H4 (cell line): ENCODE measurements around the gene CUEDC2. TPM values are rescaled to one million over a fixed set of nuclear protein-coding genes. Genes with fewer than 3 reads are reported as not detected.

ENCODE experiments used
- DNase-seq: peaks from one replicate; pipeline ENCODE4 v3.0.0-alpha.2; 2015; ENCODE audit warnings: low spot score
- total RNA-seq: library from RNA; depleted of rRNA; stranded (reverse); fragments of >200 nt; shearing (Covaris generic); gene quantifications from 2 replicates; pipeline ENCODE4 v1.2.3, GENCODE V29; 2014

Gene CUEDC2
- total RNA-seq, 1 experiment from 2014 or later = 47.4 TPM

GRCh38 chr10:102397222-102398171 is 34.9 kb downstream of the CUEDC2 start:
- DNase-seq = no peak

GRCh38 chr10:102396730-102397151 is 35.6 kb downstream of the CUEDC2 start:
- DNase-seq = no peak

- DNase-seq = no peak
Measured at GRCh38 chr10:102396317-102396650, 36.1 kb downstream of the CUEDC2 start.

- peak; percentile 59 for DNase-seq
Measured at GRCh38 chr10:102395400-102396316, 36.7 kb downstream of the CUEDC2 start, which contains the start of gene NFKB2. Gene NFKB2, plus strand, starts transcription at chr10:102395705. Its CDS starts 255 bp downstream, at chr10:102395960.

- peak; percentile 26 for DNase-seq
Measured at GRCh38 chr10:102394801-102395399, 37.5 kb downstream of the CUEDC2 start.

GRCh38 chr10:102394079-102394800 is 38.1 kb downstream of the CUEDC2 start:
- peak; percentile 82 for DNase-seq

- no peak for DNase-seq
Measured at GRCh38 chr10:102393411-102394078, 38.8 kb downstream of the CUEDC2 start.

- no peak for DNase-seq
Measured at GRCh38 chr10:102392306-102392705, 40.1 kb downstream of the CUEDC2 start.

- no peak for DNase-seq
Measured at GRCh38 chr10:102389894-102390293, 42.5 kb downstream of the CUEDC2 start.

- no peak for DNase-seq
Measured at GRCh38 chr10:102384606-102385429, 47.6 kb downstream of the CUEDC2 start.

- no peak for DNase-seq
Measured at GRCh38 chr10:102384053-102384452, 48.3 kb downstream of the CUEDC2 start.

GRCh38 chr10:102382871-102383270 is 49.5 kb downstream of the CUEDC2 start:
- DNase-seq = no peak

GRCh38 chr10:102381983-102382382 is 50.4 kb downstream of the CUEDC2 start:
- no peak for DNase-seq

- DNase-seq = no peak
Measured at GRCh38 chr10:102379383-102379782, 53.0 kb downstream of the CUEDC2 start.

- no peak for DNase-seq
Measured at GRCh38 chr10:102376901-102377300, 55.5 kb downstream of the CUEDC2 start.

- DNase-seq = no peak
Measured at GRCh38 chr10:102375867-102376266, 56.5 kb downstream of the CUEDC2 start.

GRCh38 chr10:102375250-102375649 is 57.1 kb downstream of the CUEDC2 start:
- no peak for DNase-seq
